ENCODE results near the gene CYYR1. TPM values are rescaled to one million over a fixed set of nuclear protein-coding genes. Genes with fewer than 3 reads are reported as not detected.

CYYR1 gene
- total and polyA plus RNA-seq, 2 donors (not counting 3 experiments of a cell fraction or from before 2014, with no cell fraction given), result 13.2 to 25.7 TPM

GRCh38 chr21:26447932-26448475, 125.1 kb downstream of the CYYR1 start:
- dilution Hi-C loops (cut with MboI; ENCODE audit: extremely low pct_ligation_motif_present, low sequenced_read_pairs) (no loop called here), intact Hi-C loops (cut with micrococcal nuclease) (no loop called here)
- no peak overlapping the region for H3K27ac ChIP-seq (ENCODE audit: insufficient read depth, low read depth, low read length)

More at GRCh38 chr21:26447932-26448475, 125.1 kb downstream of the CYYR1 start:
- Histone ChIP-seq H3K9me1 (replicated peaks; ENCODE audit: control insufficient read depth, extremely low read depth, insufficient read depth, low read length) (no peaks in the 10 kb centered on the region), H2AFZ (ENCODE audit: low read depth, low read length) (no peak overlapping the region), H3K9me3 (replicated peaks; ENCODE audit: control insufficient read depth, insufficient read depth, low read length) (no peaks in the 10 kb centered on the region), H3K36me3 (ENCODE audit: control insufficient read depth in 2 of 2, extremely low read depth in 1 of 2, insufficient read depth in 2 of 2, low read length in 2 of 2) (no peaks in the 10 kb centered on the region), H3K4me2 (ENCODE audit: insufficient read depth, low read length) (no peak overlapping the region), H3K4me1 (ENCODE audit: control insufficient read depth, extremely low read depth, insufficient read depth, low read length) (no peaks in the 10 kb centered on the region), H4K20me1 (replicated peaks; ENCODE audit: control insufficient read depth, extremely low read depth, insufficient read depth, low read length) (no peaks in the 10 kb centered on the region), H3K9ac (replicated peaks; ENCODE audit: extremely low read depth, insufficient read depth, low read length) (no peak overlapping the region), H3K4me3 (replicated peaks in 1 of 3; ENCODE audit: insufficient read depth in 1 of 3, low read depth in 1 of 3, low read length in 3 of 3) (no peak overlapping the region), H3K79me2 (ENCODE audit: control insufficient read depth, insufficient read depth, low read length) (no peaks in the 10 kb centered on the region), H3K27me3 (ENCODE audit: control insufficient read depth in 2 of 2, insufficient read depth in 2 of 2, low read length in 2 of 2) (no peaks in the 10 kb centered on the region)
- ChIA-PET CTCF (no interaction called here), POLR2A (no interaction called here)
- DNase-seq (ENCODE audit: low read depth, low spot score), result no peak
- no peak for FAIRE-seq
- TF ChIP-seq MYC (IDR thresholded peaks at IDR 0.05; ENCODE audit: low read depth, low read length), result no peak
- no peak for TF ChIP-seq JUN (IDR thresholded peaks at IDR 0.05; ENCODE audit: borderline replicate concordance, insufficient read depth, insufficient read length, low read depth)
- TF ChIP-seq POLR2AphosphoS5 (IDR thresholded peaks at IDR 0.05; ENCODE audit: insufficient read depth, low read depth, low read length), result no peak
- no peak for TF ChIP-seq POLR2A (IDR thresholded peaks at IDR 0.05; ENCODE audit: low read depth, low read length)
- TF ChIP-seq GATA2 (IDR thresholded peaks at IDR 0.05; ENCODE audit: insufficient read depth, insufficient read length, low read depth, low read length), result no peak
- no peak for TF ChIP-seq EZH2 (IDR thresholded peaks at IDR 0.05; ENCODE audit: borderline replicate concordance, low read depth, low read length, severe bottlenecking)
- no peak for TF ChIP-seq MAX (IDR thresholded peaks at IDR 0.05; ENCODE audit: insufficient read depth, insufficient read length)
- TF ChIP-seq FOS (IDR thresholded peaks at IDR 0.05; ENCODE audit: borderline replicate concordance, insufficient read depth, low read length), result no peak
- no peak for TF ChIP-seq CTCF (IDR thresholded peaks at IDR 0.05; ENCODE audit: extremely low read depth in 1 of 2, insufficient read depth in 1 of 2, low read depth in 1 of 2, low read length in 2 of 2)
- BruUV-seq (replicated peaks), result no TSS peak

All from endothelial cell of umbilical vein (primary cell).